ENCODE data around the gene ACMSD.
A peak's percentile ranks its signal among the peaks of the same experiment; 100 is the strongest.

ACMSD gene

GRCh38 chr2:134910763-134911399 lies 72.5 kb downstream of the ACMSD start:
- no peak for DNase-seq

- no peak for DNase-seq
Observed at GRCh38 chr2:134911400-134911785, 73.0 kb downstream of the ACMSD start.

GRCh38 chr2:134912361-134912760 lies 73.9 kb downstream of the ACMSD start:
- DNase-seq = no peak

- peak; percentile 2 for DNase-seq
Observed at GRCh38 chr2:134917360-134917865, 79.0 kb downstream of the ACMSD start.

- peak; percentile 87 for DNase-seq
Observed at GRCh38 chr2:134917888-134918525, 79.6 kb downstream of the ACMSD start.

- peak; percentile 100 for DNase-seq
Observed at GRCh38 chr2:134918526-134919340, 80.3 kb downstream of the ACMSD start, which contains the start of gene CCNT2. TSS of gene CCNT2 (plus strand) at chr2:134918822. CDS start at chr2:134918855, 33 bp downstream.

- peak; percentile 17 for DNase-seq
Observed at GRCh38 chr2:134919341-134920210, 81.2 kb downstream of the ACMSD start.

- DNase-seq = no peak
Observed at GRCh38 chr2:134924912-134925311, 86.5 kb downstream of the ACMSD start.

GRCh38 chr2:134926231-134926931 lies 88.0 kb downstream of the ACMSD start:
- DNase-seq = no peak

- no peak for DNase-seq
Observed at GRCh38 chr2:134927195-134927594, 88.8 kb downstream of the ACMSD start.

- no peak for DNase-seq
Observed at GRCh38 chr2:134932864-134933526, 94.6 kb downstream of the ACMSD start.

- DNase-seq = no peak
Observed at GRCh38 chr2:134933732-134934131, 95.3 kb downstream of the ACMSD start.

GRCh38 chr2:134934150-134934549 lies 95.7 kb downstream of the ACMSD start:
- DNase-seq = no peak

- DNase-seq = no peak
Observed at GRCh38 chr2:134934641-134935040, 96.2 kb downstream of the ACMSD start.

- DNase-seq = no peak
Observed at GRCh38 chr2:134936691-134937090, 98.3 kb downstream of the ACMSD start.

GRCh38 chr2:134943540-134943939 lies 105.1 kb downstream of the ACMSD start:
- DNase-seq = no peak

GRCh38 chr2:134944975-134945374 lies 106.6 kb downstream of the ACMSD start:
- no peak for DNase-seq

GRCh38 chr2:134946073-134946472 lies 107.7 kb downstream of the ACMSD start:
- DNase-seq = no peak

- no peak for DNase-seq
Observed at GRCh38 chr2:134949981-134950708, 111.7 kb downstream of the ACMSD start.

- no peak for DNase-seq
Observed at GRCh38 chr2:134950886-134951285, 112.5 kb downstream of the ACMSD start.
